Panc1 (cell line): ENCODE measurements around the gene LAMP5. TPM values are rescaled to one million over a fixed set of nuclear protein-coding genes. Genes with fewer than 3 reads are reported as not detected.

ENCODE experiments used
- ATAC-seq: fragments of 200-7000 bp; cut with Tn5 transposase; 2 replicates; pipeline ENCODE4 v1.9.1; 2020; ENCODE audit warnings: mild to moderate bottlenecking, moderate library complexity
- BruUV-seq: library from RNA; stranded (reverse); fragments of 400-500 nt; replicated peaks from 2 replicates; lab custom pipeline; 2021; lab: Mats Ljungman, UMichigan
- CTCF ChIA-PET: fragments of 300-600 bp; sonication (Branson Sonifier 250); formaldehyde crosslinking; loops from one replicate; lab custom pipeline; 2022; ENCODE audit warnings: antibody characterized with exemption; lab: Charles Lee
- POLR2A ChIA-PET: fragments of 300-600 bp; sonication (Branson Sonifier 250); formaldehyde crosslinking; loops from one replicate; lab custom pipeline; 2022; ENCODE audit warnings: antibody characterized with exemption; lab: Charles Lee
- DNase-seq: peaks from one replicate; pipeline ENCODE4 v3.0.0-alpha.2; 2010; ENCODE audit warnings: low read depth, low spot score
- H3K27ac ChIP-seq: 2 replicates; pipeline ENCODE4 v1.5.1; 2011; ENCODE audit warnings: mild to moderate bottlenecking, low read length, inconsistent platforms
- H3K27me3 ChIP-seq: fragments of 200-500 bp; sonication (Bioruptor generic); 2 replicates; pipeline ENCODE4 v1.6.0; 2014; ENCODE audit warnings: low read length, inconsistent platforms; ENCODE audit not compliant: control insufficient read depth, insufficient read depth
- H3K36me3 ChIP-seq: fragments of 200-500 bp; sonication (Bioruptor generic); 2 replicates; pipeline ENCODE4 v1.5.1; 2014; ENCODE audit warnings: inconsistent platforms, mild to moderate bottlenecking, low read length, moderate library complexity; ENCODE audit not compliant: control insufficient read depth, insufficient read depth
- H3K4me1 ChIP-seq: 2 replicates; pipeline ENCODE4 v1.5.1; 2011; ENCODE audit warnings: inconsistent platforms, mild to moderate bottlenecking, low read length, moderate library complexity; ENCODE audit not compliant: control insufficient read depth, insufficient read depth
- H3K4me3 ChIP-seq, 2 experiments: 2 replicates each; pipeline ENCODE4 v1.5.1; 2011 to 2012; ENCODE audit warnings: low read depth in 2 of 2, low read length in 2 of 2, mild to moderate bottlenecking in 2 of 2, inconsistent platforms in 1 of 2, moderate library complexity in 1 of 2
- H3K9me3 ChIP-seq: fragments of 200-500 bp; sonication (Bioruptor generic); 2 replicates; pipeline ENCODE4 v1.5.1; 2014; ENCODE audit warnings: low read depth, mild to moderate bottlenecking, inconsistent platforms, low read length, moderate library complexity; ENCODE audit not compliant: control insufficient read depth, insufficient read depth
- CTCF ChIP-seq: fragments of 450-650 bp; IDR thresholded peaks from 2 replicates; pipeline ENCODE4 v1.5.1; 2017; ENCODE audit warnings: mild to moderate bottlenecking
- POLR2AphosphoS5 ChIP-seq: IDR thresholded peaks from 2 replicates; pipeline ENCODE4 v1.6.1; 2012; ENCODE audit warnings: mild to moderate bottlenecking, low read depth, low read length, moderate library complexity
- REST ChIP-seq, 2 experiments: IDR thresholded peaks; 2 replicates each; pipeline ENCODE4 v1.6.1; 2011 to 2012; ENCODE audit warnings: low read depth in 2 of 2, control low read depth in 1 of 2, low read length in 1 of 2, mild to moderate bottlenecking in 1 of 2, moderate library complexity in 1 of 2; ENCODE audit not compliant: insufficient read depth in 1 of 2
- SIN3A ChIP-seq: IDR thresholded peaks from 2 replicates; pipeline ENCODE4 v1.6.1; 2012; ENCODE audit warnings: low read depth, mild to moderate bottlenecking, low read length, moderate library complexity, borderline replicate concordance; ENCODE audit not compliant: insufficient read depth
- TCF7L2 ChIP-seq: IDR thresholded peaks from 2 replicates; pipeline ENCODE4 v1.6.1; 2011; ENCODE audit warnings: mild to moderate bottlenecking, low read depth, low read length, inconsistent platforms
- in situ Hi-C: cut with HindIII; loops from 2 replicates; pipeline ENCODE4 v1.10.0; 2016; ENCODE audit warnings: low sequenced_read_pairs, low pct_unique_long_range_greater_than_20kb
- intact Hi-C: fragments of 100-400 bp; cut with micrococcal nuclease; formaldehyde crosslinking; loops from one replicate; pipeline ENCODE4 v1.10.0; 2022; ENCODE audit not compliant: unreplicated experiment
- total RNA-seq: library from RNA; stranded (reverse); gene quantifications from one replicate; pipeline ENCODE4 v1.2.1, GENCODE V29; 2021; ENCODE audit not compliant: unreplicated experiment

Gene LAMP5
- total RNA-seq, 1 experiment from 2014 or later, result not detected

DNA sequence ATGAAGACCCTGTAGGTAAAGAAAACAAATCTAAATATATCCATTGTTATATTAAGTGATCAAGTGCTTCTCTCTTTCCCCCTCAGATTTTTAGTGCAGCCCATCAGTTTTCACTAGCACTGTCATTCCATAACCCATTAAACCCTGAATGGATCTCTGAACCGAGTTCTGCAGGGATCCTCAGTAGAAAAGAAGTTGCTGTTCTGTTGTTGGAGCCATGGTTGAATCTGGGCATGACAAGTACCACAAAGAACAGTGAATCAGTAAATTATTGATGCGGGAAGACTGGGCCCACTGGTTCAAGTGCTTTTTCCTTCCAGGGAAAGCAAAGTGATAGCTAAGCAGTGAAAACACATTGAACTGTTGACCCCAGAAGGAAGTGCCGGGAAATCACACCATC lies 60.4 kb downstream of the LAMP5 start:
- intact Hi-C loops, result no loop called here
- H3K4me3 ChIP-seq, result no peak overlapping the region
- DNase-seq (no peak), ATAC-seq (no peak)
- in situ Hi-C loops, result no loop called here
- no TSS peak for BruUV-seq
- H3K4me1 ChIP-seq, result no peaks in the 10 kb centered on the region
- ChIA-PET CTCF (no interaction called here), POLR2A (no interaction called here)
- TF ChIP-seq CTCF (no peak), POLR2AphosphoS5 (no peak)
- no peak overlapping the region for H3K27ac ChIP-seq
- no peaks in the 10 kb centered on the region for H3K27me3 ChIP-seq
- no peaks in the 10 kb centered on the region for H3K9me3 ChIP-seq
- H3K36me3 ChIP-seq, result no peaks in the 10 kb centered on the region

DNA sequence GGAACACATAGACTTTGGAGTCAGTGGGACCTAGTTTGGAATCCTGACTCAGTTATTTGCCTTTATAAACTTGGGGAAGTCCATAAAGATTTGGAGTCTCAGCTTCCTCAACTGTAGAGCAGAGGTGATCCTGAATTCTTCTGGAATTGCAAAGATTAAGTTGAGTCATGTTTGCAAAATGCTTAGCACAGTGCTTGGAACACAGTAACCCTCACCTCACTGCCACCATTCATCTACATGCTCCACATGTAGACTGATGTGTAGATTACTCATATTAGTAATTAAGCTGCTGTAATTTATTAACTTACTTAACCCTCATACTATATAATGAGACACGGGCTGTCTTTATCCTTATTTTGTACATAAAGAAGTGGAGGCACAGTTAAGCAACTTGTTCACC lies 61.4 kb downstream of the LAMP5 start:
- BruUV-seq, result no TSS peak
- ChIA-PET POLR2A (no interaction called here), CTCF (no interaction called here)
- Histone ChIP-seq H3K4me1 (no peaks in the 10 kb centered on the region), H3K27me3 (no peaks in the 10 kb centered on the region), H3K27ac (no peak overlapping the region), H3K36me3 (no peaks in the 10 kb centered on the region), H3K9me3 (no peaks in the 10 kb centered on the region), H3K4me3 (no peak overlapping the region)
- DNase-seq (no peak), ATAC-seq (no peak)
- intact Hi-C loops, result no loop called here
- TF ChIP-seq SIN3A (no peak), CTCF (no peak), TCF7L2 (no peak), POLR2AphosphoS5 (no peak), REST (IDR thresholded peaks at IDR 0.05; ENCODE audit: insufficient read depth in 1 of 2, low read depth in 2 of 2, low read length in 1 of 2) (no peak)
- in situ Hi-C loops, result no loop called here
